NK-92 (cell line): ENCODE data around the gene CYP4F12.
"Not testable (repeated sequence)": the region's sequence is repeated elsewhere in the genome, so short reads cannot be mapped to it uniquely, and the experiment has no call there.

Experiments
- DNase-seq: peaks from one replicate; lab custom pipeline; 2025; ENCODE audit not compliant: unreplicated experiment; lab: John Stamatoyannopoulos, UW

CYP4F12 gene

DNA sequence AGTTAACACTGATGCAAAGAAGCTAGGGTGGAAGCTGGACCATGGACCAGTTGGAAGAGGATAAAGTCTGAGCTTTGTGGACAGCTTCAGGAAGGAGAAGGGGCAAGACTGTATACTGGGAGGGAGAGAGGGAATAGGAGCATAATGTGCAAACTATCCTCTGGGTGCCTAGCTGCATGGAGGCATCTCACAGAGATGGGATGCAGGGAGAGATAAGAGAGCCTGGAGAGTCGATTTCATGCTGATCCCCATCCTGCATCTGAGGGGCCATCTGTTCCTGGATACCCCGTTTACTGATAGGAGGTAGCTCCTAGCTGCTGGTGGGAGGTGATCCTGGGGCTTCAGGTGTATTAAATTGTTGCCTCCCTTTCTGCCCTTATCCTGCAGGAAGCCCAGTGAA is 23.4 kb upstream of the CYP4F12 start:
- DNase-seq, result no peak

- DNase-seq, result not testable (repeated sequence)
Observed at GRCh38 chr19:15650123-15650522, 22.8 kb upstream of the CYP4F12 start.

- no peak for DNase-seq
Observed at GRCh38 chr19:15651791-15652190, 21.1 kb upstream of the CYP4F12 start.

GRCh38 chr19:15652559-15653278 is 20.2 kb upstream of the CYP4F12 start:
- no peak for DNase-seq

GRCh38 chr19:15656467-15656866 is 16.4 kb upstream of the CYP4F12 start:
- DNase-seq, result no peak

DNA sequence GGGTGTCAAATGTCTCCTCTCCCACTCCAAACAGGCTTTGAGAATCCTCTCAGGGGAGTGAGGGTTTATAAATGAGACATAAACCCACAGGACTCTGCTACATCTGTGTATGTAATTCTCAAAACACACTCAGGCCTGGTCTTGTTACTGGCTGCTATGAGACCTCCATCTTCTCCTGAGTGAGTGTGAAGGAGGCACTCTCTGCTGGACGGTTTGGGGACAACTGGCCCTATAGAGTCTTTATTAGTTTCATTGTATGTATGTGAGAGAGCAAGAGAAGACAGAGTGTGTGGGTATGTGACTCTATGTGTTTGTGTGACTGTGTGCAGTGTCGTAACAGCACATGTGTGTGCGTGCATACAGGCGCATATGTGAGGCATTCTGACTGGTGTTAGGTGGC is 9.6 kb upstream of the CYP4F12 start:
- no peak for DNase-seq

- DNase-seq, result no peak
Observed at GRCh38 chr19:15666186-15666585, 6.7 kb upstream of the CYP4F12 start.

GRCh38 chr19:15666883-15667282 is 6.0 kb upstream of the CYP4F12 start:
- DNase-seq, result no peak

- DNase-seq, result no peak
Observed at GRCh38 chr19:15669440-15669839, 3.4 kb upstream of the CYP4F12 start.

GRCh38 chr19:15669891-15670290 is 3.0 kb upstream of the CYP4F12 start:
- no peak for DNase-seq

GRCh38 chr19:15671237-15671821 is 1.6 kb upstream of the CYP4F12 start:
- DNase-seq, result no peak

DNA sequence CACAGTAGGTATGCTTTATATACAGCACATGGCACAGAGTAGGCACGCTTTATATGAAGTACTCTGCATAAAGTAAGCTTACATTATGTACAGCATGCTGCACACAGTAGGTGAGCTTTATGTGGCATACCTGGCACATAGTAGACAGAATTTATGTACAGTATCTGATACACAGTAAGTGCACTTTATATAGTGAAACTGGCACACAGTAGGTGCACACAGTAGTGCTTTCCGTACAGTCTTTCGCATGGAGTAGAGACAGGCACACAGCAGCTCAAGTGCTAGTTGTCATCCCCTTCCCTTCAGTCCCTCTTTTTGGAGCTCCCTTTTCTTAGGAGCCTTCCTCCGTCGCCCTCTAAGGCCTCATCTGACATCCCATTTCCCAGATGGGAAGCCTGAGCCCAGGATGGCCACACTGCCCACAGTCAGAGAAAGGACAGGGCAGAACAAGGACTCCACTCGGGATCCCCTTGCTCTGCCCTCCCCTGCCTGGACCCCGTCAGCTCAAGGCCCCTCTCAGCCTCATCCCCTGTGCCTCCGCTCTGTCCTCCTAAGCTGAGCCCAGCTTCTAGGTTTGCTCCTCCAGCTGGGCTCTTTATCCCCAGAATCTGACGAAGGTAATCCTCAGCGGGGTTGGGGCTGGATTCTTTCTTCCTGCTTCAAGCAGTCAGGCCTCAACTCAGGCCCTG is 852 bp upstream of the CYP4F12 start:
- no peak for DNase-seq

DNA sequence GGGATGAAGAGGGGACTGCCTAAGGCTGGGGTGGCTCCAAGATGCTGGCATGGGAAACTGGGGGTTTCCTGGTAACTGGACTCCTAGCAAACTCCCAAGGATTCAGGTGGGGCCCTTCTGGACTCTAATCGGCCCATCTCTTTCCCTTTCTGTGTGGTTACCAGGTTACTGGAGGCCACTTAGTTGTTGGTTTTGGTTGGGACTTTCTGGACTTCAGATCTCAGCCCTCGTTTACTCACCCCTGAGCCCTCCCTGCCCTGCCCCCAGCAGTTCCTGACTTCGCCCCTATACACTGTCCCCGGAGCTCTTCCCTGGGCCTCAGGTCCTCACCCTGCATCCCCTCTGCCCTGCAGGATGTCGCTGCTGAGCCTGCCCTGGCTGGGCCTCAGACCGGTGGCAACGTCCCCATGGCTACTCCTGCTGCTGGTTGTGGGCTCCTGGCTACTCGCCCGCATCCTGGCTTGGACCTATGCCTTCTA is 328 bp downstream of the CYP4F12 start:
- no peak for DNase-seq

- DNase-seq, result no peak
Observed at GRCh38 chr19:15675560-15675959, 2.7 kb downstream of the CYP4F12 start.

- no peak for DNase-seq
Observed at GRCh38 chr19:15679089-15679488, 6.2 kb downstream of the CYP4F12 start.

- DNase-seq, result not testable (repeated sequence)
Observed at GRCh38 chr19:15679865-15680264, 7.0 kb downstream of the CYP4F12 start.

DNA sequence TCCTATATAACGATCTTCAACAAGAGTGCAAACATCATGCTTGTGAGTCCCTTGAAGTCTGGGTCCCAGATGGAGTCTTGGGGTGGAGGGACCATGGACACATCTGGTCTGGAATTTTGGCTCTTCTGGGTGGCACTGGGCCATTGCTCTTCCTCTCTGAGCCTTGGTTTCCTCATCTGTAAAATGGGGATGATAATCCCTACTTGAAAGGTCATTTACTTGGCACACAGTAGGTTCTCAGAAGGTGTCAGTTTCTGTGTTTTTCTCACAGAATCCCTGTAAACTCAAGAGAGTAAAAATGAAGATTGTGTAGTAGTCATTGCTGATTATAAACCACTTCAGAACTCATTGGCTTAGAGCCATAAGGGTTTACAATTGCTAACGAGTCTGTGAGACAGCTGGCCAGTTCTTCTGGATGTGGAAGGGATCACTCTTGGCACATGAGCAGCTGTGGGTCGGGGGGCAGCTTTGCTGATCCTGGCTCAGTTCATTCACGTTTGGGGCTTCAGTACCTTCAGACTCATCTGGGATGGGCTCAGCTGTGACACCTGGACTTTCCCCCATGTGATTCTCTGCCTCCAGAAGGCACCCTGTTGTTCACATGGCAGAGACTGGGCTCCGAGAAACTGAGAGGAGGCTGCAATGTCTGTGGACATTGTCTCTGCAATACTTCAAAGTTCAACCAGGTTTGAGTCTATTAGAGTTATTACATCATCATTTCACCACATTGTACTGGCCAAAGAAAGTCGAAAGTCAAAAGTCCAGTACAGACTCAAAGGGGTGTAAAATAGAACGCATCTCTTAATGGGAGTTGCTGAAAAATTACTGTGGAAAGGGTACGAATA is 7.8 kb downstream of the CYP4F12 start:
- DNase-seq, result no peak

DNA sequence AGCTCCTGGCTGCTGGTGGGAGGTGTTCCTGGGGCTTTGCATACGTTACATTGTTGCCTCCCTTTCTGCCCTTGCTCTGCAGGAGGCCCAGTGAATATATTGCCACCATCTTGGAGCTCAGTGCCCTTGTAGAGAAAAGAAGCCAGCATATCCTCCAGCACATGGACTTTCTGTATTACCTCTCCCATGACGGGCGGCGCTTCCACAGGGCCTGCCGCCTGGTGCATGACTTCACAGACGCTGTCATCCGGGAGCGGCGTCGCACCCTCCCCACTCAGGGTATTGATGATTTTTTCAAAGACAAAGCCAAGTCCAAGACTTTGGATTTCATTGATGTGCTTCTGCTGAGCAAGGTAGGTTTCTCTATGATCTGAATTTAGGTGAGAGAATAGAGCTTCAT is 10.5 kb downstream of the CYP4F12 start:
- DNase-seq, result no peak

DNA sequence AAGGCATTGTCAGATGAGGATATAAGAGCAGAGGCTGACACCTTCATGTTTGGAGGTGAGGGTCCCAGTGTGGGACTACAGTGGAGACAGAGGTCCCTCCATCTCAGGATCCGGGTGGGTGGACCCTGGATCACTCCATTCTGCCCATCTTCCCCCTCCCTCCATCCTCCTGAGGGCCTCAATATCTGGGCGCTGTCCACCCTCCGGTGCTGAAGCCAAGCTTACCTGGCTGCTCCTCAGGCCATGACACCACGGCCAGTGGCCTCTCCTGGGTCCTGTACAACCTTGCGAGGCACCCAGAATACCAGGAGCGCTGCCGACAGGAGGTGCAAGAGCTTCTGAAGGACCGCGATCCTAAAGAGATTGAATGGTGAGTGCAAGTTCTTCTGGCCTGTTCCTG is 11.9 kb downstream of the CYP4F12 start:
- DNase-seq, result no peak

GRCh38 chr19:15696654-15697194 is 23.8 kb downstream of the CYP4F12 start:
- DNase-seq, result no peak
